ENCODE results near the gene KRT40.

KRT40 gene

GRCh38 chr17:40949418-40949817 is 34.7 kb downstream of the KRT40 start:
- no peaks in the 10 kb centered on the region for H3K9me3 Mint-ChIP-seq
- H3K36me3 Mint-ChIP-seq: no peaks in the 10 kb centered on the region
- ATAC-seq (no peak), DNase-seq (ENCODE audit: low spot score in 2 of 2) (no peak)
- no peak overlapping the region for H3K27ac Mint-ChIP-seq
- no peaks in the 10 kb centered on the region for H3K4me1 Mint-ChIP-seq
- no peak overlapping the region for H3K4me3 Mint-ChIP-seq

GRCh38 chr17:40947929-40948328 is 36.2 kb downstream of the KRT40 start:
- no peak overlapping the region for H3K27ac Mint-ChIP-seq
- ATAC-seq (no peak), DNase-seq (ENCODE audit: low spot score in 2 of 2) (no peak)
- no peaks in the 10 kb centered on the region for H3K9me3 Mint-ChIP-seq
- no peaks in the 10 kb centered on the region for H3K36me3 Mint-ChIP-seq
- H3K4me1 Mint-ChIP-seq: no peaks in the 10 kb centered on the region
- no peak overlapping the region for H3K4me3 Mint-ChIP-seq

GRCh38 chr17:40945414-40945813 is 38.7 kb downstream of the KRT40 start:
- no peak for ATAC-seq
- peaks cover 8% of the 10 kb centered on the region for H3K4me1 Mint-ChIP-seq
- no peaks in the 10 kb centered on the region for H3K9me3 Mint-ChIP-seq
- no peak overlapping the region for H3K27ac Mint-ChIP-seq
- no peak for DNase-seq (ENCODE audit: low spot score in 2 of 2)
- H3K4me3 Mint-ChIP-seq: no peak overlapping the region
- no peaks in the 10 kb centered on the region for H3K36me3 Mint-ChIP-seq

- H3K4me1 Mint-ChIP-seq: peaks cover 8% of the 10 kb centered on the region
- H3K36me3 Mint-ChIP-seq: no peaks in the 10 kb centered on the region
- no peak overlapping the region for H3K27ac Mint-ChIP-seq
- ATAC-seq: no peak
- no peak for DNase-seq (ENCODE audit: low spot score in 2 of 2)
- H3K9me3 Mint-ChIP-seq: no peaks in the 10 kb centered on the region
- H3K4me3 Mint-ChIP-seq: no peak overlapping the region
Measured at GRCh38 chr17:40944531-40944930, 39.6 kb downstream of the KRT40 start.

- H3K4me1 Mint-ChIP-seq: peaks cover 10% of the 10 kb centered on the region
- ATAC-seq: no peak
Measured at GRCh38 chr17:40942553-40942952, 41.6 kb downstream of the KRT40 start.

GRCh38 chr17:40940266-40940665 is 43.9 kb downstream of the KRT40 start:
- H3K27ac Mint-ChIP-seq: no peak overlapping the region
- no peaks in the 10 kb centered on the region for H3K9me3 Mint-ChIP-seq
- no peak overlapping the region for H3K4me3 Mint-ChIP-seq
- H3K36me3 Mint-ChIP-seq: no peaks in the 10 kb centered on the region
- H3K4me1 Mint-ChIP-seq: peaks cover 20% of the 10 kb centered on the region
- ATAC-seq: no peak
- DNase-seq (ENCODE audit: low spot score in 2 of 2): no peak

More at GRCh38 chr17:40942553-40942952, 41.6 kb downstream of the KRT40 start:
- no peak overlapping the region for H3K4me3 Mint-ChIP-seq
- DNase-seq (ENCODE audit: low spot score in 2 of 2): no peak
- no peaks in the 10 kb centered on the region for H3K36me3 Mint-ChIP-seq
- H3K27ac Mint-ChIP-seq: no peak overlapping the region
- H3K9me3 Mint-ChIP-seq: no peaks in the 10 kb centered on the region

GRCh38 chr17:40938981-40939380 is 45.1 kb downstream of the KRT40 start:
- H3K4me1 Mint-ChIP-seq: peaks cover 20% of the 10 kb centered on the region
- H3K4me3 Mint-ChIP-seq: no peak overlapping the region
- ATAC-seq (no peak), DNase-seq (ENCODE audit: low spot score in 2 of 2) (no peak)
- H3K36me3 Mint-ChIP-seq: no peaks in the 10 kb centered on the region
- no peak overlapping the region for H3K27ac Mint-ChIP-seq
- no peaks in the 10 kb centered on the region for H3K9me3 Mint-ChIP-seq

- Mint-ChIP-seq H3K4me3 (no peak within 1 kb of the TSS), H3K9me3 (no peaks in the 10 kb centered on the region), H3K36me3 (no peaks in the 10 kb centered on the region), H3K27ac (peak within 1 kb of the TSS; percentile 46), H3K4me1 (peaks cover 15% of the 10 kb centered on the region)
- peak; percentile 47 for ATAC-seq
- DNase-seq (ENCODE audit: low spot score in 2 of 2): no peak
Measured at GRCh38 chr17:40937384-40937819, 46.7 kb downstream of the KRT40 start, which contains the start of gene KRT23. Gene KRT23 (minus strand): TSS chr17:40937646. CDS start chr17:40936603, 1,043 bp downstream.

GRCh38 chr17:40936976-40937375 is 47.1 kb downstream of the KRT40 start:
- no peaks in the 10 kb centered on the region for H3K9me3 Mint-ChIP-seq

GRCh38 chr17:40936437-40936971 is 47.6 kb downstream of the KRT40 start:
- ATAC-seq (no peak), DNase-seq (ENCODE audit: low spot score in 2 of 2) (no peak)
- Mint-ChIP-seq H3K4me1 (peaks cover 13% of the 10 kb centered on the region), H3K9me3 (no peaks in the 10 kb centered on the region), H3K36me3 (no peaks in the 10 kb centered on the region), H3K27ac (no peak overlapping the region), H3K4me3 (no peak overlapping the region)

More at GRCh38 chr17:40936976-40937375, 47.1 kb downstream of the KRT40 start:
- DNase-seq (ENCODE audit: low spot score in 2 of 2) (no peak), ATAC-seq (no peak)
- H3K36me3 Mint-ChIP-seq: no peaks in the 10 kb centered on the region
- peaks cover 13% of the 10 kb centered on the region for H3K4me1 Mint-ChIP-seq
- H3K4me3 Mint-ChIP-seq: no peak overlapping the region
- peak overlapping the region; percentile 46 for H3K27ac Mint-ChIP-seq

- Mint-ChIP-seq H3K36me3 (no peaks in the 10 kb centered on the region), H3K4me3 (no peak overlapping the region), H3K27ac (no peak overlapping the region), H3K4me1 (peaks cover 13% of the 10 kb centered on the region), H3K9me3 (no peaks in the 10 kb centered on the region)
- DNase-seq (ENCODE audit: low spot score in 2 of 2): no peak
- ATAC-seq: peak; percentile 75
Measured at GRCh38 chr17:40935624-40936023, 48.5 kb downstream of the KRT40 start.

GRCh38 chr17:40932608-40933007 is 51.5 kb downstream of the KRT40 start:
- no peak overlapping the region for H3K4me3 Mint-ChIP-seq
- no peak for DNase-seq (ENCODE audit: low spot score in 2 of 2)
- no peaks in the 10 kb centered on the region for H3K36me3 Mint-ChIP-seq
- H3K9me3 Mint-ChIP-seq: no peaks in the 10 kb centered on the region
- H3K27ac Mint-ChIP-seq: no peak overlapping the region
- no peak for ATAC-seq
- peaks cover 11% of the 10 kb centered on the region for H3K4me1 Mint-ChIP-seq

- Mint-ChIP-seq H3K36me3 (no peaks in the 10 kb centered on the region), H3K27ac (no peak overlapping the region), H3K9me3 (no peaks in the 10 kb centered on the region), H3K4me1 (no peaks in the 10 kb centered on the region), H3K4me3 (no peak overlapping the region)
- no peak for DNase-seq (ENCODE audit: low spot score in 2 of 2)
- no peak for ATAC-seq
Measured at GRCh38 chr17:40931311-40931710, 52.8 kb downstream of the KRT40 start.
